HG03342 (cell line): ENCODE measurements around the gene EHD1.

ENCODE experiments used
- ATAC-seq: cut with Tn5 transposase; IDR thresholded peaks from one replicate; pipeline ENCODE4 v1.9.1; 2021; ENCODE audit warnings: mild to moderate bottlenecking, moderate library complexity; ENCODE audit not compliant: unreplicated experiment

Gene EHD1

DNA sequence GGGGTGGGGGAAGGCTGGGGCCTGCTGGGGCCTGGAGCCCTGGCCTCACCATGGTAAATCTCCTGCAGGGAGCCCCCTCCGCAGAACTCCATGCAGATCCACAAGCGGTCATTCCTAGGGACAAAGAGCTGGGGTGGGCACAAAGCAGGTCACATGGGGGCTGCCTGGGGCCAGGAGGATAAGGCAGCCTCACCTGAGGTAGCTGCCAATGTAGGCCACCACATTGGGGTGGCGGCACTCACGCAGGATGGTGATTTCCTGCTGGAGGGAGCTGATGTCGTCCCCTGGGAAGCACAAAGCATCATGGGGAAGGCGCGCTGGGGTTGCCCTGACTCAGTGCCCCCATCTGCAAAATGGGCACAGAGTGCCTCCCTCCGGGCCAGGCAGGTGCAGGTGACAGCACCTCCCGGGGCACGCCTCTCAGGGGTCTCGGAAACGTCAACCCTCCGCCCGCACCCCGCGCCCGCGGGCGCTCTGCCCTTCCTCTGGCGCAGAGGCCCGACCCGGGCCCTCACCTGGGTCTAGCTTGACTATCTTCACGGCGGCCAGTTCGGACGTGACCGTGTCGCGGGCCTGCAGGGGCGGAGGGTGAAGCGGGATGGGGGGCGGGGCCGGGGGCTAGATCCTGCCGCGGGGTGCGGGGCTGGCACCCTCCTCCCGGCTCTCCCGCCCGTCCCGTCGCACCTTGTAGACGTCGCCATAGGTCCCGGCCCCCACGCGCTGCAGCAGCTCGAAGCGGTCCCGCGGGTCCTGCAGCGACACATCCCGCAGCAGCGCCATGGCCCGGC, 75.9 kb downstream of the EHD1 start:
- ATAC-seq, result peak; percentile 19
